Kidney glomerular epithelial cell (primary cell): Measurements from ENCODE around the gene SRMS.
"Not testable (repeated sequence)": the region's sequence is repeated elsewhere in the genome, so short reads cannot be mapped to it uniquely, and the experiment has no call there.

ENCODE experiments used
- DNase-seq: peaks from one replicate; lab custom pipeline; 2025; lab: John Stamatoyannopoulos, UW

Gene SRMS

DNA sequence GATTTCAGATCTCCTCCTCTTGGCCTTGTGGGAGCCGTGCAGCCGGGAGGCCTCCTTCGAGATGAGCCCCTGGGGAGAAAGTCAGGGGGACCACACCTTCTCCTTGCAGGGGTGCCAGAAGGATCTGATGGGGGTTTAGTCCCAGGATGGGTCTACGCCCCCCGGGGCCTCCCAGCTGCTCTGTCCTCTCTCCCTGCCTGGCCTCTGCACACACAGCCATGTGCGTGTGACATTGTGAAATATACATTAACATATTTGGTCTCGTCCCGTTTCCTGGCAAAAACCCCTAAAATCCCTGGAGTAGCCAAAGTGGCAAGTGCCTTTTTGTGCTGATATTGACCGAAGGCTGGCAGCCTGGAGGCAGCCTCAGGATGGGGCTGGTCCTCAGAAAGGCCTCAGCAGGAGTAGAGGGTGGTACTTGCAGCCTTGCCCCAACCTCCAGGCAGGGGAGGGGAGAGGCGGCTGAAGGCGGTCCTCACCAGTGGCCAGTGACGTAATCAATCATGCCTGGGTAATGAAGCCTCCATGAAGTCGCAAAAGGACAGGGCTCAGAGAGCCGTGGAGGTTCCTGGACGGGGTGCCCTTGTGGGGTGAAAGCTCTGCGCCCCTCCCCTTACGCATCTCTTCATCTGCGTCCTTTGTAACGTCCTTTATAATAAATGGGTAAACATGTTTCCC lies 31.6 kb upstream of the SRMS start:
- no peak for DNase-seq

GRCh38 chr20:63578224-63579016 lies 30.9 kb upstream of the SRMS start:
- no peak for DNase-seq

GRCh38 chr20:63577317-63577894 lies 29.9 kb upstream of the SRMS start:
- DNase-seq = no peak

DNA sequence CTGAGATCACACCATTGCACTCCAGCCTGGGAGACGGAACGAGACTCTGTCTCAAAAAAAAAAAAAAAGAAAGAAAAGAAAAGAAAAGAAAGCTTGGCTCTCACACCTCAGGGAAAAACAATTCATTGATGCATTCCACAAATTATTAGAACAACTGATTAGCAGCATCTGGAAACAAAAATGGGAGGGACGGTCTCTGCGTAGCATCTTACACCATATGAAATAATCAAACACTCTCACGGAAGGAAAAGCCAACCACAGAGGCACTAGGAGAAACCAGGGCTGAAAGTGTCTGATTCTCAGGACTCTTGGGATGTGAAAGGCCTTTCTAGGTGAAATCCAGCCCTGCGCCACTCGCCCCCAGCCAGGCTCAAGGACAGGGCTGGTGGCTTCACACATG lies 28.8 kb upstream of the SRMS start:
- DNase-seq = no peak

- DNase-seq = no peak
Measured at GRCh38 chr20:63574829-63575743, 27.5 kb upstream of the SRMS start.

DNA sequence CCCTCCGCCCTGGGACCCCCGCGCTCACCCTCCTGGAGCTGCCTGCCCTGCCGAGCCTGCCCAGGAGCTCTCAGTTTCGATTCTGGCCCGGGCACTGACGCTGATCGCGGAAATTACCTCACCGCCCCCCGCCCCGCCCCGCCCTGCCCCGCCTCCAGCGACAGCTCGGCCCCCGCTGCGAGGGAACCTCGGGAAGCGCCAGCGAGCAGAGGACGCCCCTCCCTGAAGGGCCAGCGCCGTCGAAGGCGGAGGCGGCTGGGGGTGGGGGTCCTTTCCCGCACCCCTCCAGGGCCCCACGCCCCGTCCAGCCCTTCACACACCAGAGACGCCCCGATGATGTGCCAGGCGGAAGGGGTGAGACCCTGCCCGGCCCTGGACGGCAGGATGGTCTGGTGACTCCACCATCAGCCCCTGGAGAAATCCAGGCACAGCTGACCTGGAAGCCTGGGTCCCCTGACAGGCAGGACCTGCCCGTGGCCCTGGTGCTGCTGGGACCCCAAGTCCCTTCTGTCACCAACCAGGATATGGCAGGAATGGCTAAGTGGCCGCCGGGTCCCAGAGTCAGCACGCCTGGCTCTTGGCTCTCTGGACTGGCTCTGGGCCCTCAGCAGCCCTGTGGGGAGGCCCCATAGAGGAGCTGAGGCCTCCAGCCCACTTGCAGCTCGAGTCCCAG lies 26.7 kb upstream of the SRMS start, which contains the start of gene HELZ2:
TSS of gene HELZ2 (minus strand) at position 84 of the 673 bp plus-strand sequence. CDS start 1,854 bp downstream, outside the sequence.
- DNase-seq = peak; percentile 2

DNA sequence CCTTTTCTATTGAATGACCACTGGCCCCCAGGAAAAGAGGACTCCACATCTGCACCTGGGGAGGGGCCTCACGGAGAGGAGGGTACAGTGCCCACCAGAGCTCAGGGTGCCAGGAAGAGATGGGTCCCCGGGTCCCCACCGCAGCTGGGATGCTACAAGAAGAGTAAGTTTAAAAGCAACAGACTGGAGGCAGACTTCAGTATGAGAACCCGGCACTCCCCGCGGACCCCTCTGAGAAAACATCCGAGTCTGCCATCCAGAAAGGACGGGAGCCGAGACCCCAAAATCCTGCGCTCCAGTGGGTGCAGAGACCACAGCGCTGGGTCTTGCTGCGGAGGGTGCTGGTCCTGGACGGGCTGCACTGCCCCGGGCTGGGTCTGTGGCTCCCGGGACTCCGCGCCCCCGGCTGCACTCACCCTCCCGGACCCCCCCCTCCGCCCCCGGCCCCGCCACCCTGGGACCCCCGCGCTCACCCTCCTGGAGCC lies 26.1 kb upstream of the SRMS start:
- DNase-seq = no peak

- no peak for DNase-seq
Measured at GRCh38 chr20:63572788-63573646, 25.5 kb upstream of the SRMS start.

DNA sequence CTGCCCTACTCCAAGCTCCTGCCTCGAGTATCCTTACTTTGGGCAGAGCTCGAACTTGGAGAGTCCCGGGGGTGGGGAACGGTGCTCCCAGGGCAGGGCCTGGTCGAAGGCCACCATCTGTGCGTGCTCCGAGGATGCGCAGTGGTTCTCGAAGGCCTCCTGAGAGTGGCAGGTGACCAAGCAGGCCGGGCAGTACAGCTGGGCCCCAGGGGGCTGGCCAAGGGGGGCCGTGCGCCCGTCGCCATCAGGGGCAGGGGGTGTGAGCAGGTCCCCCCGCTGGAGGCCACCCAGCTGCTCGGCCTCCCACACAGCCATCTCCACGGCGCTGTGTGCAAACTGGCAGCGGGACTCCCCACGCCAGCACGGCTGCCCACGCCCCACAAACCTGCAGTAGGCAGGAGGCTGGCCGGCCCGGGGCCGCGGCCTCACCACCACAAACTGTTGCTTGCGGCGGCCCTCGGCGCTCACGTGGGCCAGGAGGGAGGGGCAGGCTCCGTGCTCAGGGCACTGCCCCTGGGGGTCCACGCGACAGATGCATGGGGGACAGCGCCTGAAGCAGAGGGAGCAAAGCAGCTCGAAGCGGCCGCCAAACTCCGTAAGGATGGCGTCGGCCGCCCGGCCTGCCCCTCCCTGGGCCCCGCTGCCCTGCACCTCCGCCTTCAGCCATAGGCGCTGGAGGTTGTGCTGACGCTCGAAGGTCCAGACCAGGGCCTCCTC lies 24.7 kb upstream of the SRMS start:
- no peak for DNase-seq

DNA sequence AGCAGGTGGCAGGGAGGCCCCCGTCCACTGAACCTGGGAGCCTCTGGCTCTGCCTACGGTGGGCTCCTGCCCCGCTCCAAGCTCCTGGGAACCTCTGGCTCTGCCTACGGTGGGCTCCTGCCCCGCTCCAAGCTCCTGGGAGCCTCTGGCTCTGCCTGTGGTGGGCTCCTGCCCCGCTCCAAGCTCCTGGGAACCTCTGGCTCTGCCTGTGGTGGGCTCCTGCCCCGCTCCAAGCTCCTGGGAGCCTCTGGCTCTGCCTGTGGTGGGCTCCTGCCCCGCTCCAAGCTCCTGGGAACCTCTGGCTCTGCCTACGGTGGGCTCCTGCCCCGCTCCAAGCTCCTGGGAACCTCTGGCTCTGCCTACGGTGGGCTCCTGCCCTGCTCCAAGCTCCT lies 23.5 kb upstream of the SRMS start:
- DNase-seq = not testable (repeated sequence)

- no peak for DNase-seq
Measured at GRCh38 chr20:63570281-63571086, 22.9 kb upstream of the SRMS start.

DNA sequence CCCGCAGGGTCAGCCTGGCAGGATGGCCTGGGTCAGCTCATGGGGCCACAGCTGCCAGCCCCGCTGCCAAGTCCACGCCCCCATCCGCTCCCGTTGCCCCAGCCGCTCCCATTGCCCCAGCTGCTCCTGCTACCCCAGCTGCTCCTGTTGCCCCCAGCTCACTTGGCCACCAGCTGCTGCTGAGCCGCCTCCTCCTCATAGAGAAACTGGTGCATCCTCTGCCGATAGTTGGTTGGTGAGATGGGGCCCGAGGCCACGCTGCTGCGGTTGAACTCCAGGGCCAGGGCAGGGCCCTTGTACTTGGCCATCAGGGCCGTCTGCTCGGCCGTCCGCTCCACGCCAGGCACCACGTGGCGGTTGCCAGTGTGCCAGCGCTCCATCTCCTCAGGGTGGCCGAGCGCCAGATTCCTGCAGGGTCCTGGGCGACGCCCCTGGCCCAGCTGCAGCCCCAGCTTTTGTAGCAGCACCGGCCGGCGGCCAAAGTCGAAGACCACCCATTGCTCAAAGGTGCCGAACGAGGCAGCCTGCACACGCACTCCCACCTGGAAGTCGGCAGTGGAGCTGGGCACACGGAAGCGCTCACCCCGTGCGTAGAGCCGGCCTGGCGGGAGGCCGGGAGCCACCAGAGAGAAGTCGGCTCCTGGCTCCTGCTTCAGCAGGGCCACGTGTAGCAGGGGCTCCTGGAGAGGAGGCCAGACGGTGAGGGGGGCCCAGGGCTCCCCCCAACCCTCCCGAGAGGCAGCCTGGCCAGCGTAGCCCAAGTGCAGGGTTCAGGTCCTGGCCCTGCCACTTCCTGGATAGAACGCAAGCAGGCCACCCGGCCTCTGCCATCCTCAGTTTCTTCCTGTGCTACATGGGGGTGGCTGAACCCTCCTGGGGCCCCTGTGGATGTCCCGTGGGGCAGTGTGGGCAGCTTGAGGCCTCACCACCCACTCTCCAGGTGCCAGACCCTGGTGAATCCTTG lies 21.7 kb upstream of the SRMS start:
- no peak for DNase-seq

DNA sequence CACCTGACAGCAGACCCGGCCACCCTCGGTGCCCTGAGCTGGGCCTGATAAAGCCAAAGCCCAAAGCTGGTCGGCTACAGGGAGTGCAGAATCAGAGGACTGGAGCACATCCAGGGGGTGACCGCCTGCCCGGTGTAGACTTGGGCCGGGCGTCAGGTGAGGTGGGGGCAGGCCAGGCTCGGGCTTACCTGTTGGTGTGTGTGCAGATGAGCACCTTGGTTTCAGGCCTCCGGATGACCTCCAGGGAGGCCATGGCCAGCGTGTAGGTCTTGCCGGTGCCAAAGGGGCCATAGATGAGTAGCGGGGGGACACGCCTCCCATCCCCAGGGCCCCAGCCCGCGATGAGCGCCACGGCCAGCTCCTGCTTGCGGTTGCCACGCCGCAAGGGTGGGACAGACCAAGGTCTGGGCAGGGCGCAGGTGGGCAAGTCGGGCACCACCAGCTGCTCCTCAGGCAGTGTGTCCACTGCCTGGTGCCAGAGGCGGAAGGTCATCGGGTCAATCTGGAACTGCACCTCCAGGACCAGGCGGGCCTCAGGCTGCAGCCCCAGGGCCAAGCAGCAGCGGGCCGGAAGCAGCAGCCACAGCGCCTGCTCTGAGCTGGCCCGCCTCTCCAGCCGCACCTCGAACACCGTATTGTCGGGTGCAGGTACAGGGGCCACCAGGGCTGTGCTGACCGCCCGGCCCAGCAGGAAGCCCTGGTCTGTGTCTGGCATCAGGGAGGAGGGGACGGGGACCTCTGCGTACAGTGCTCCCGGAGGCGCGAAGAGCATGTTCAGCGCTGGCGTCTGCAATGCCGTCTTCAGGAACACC lies 20.8 kb upstream of the SRMS start:
- no peak for DNase-seq

GRCh38 chr20:63567386-63568169 lies 20.0 kb upstream of the SRMS start:
- no peak for DNase-seq

DNA sequence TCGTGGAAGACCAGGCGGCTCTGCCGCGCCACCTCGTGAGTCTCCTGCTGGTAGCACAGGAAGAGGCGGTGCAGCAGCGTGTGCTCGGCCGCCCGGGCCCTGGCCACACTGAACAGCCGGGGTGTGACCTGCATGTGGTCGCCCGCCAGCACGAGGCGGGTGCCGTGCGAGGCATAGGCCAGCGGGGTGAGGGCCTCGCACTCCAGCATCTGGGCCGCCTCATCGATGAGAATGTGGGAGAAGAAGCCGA lies 19.5 kb upstream of the SRMS start:
- no peak for DNase-seq

GRCh38 chr20:63566395-63567135 lies 19.0 kb upstream of the SRMS start:
- no peak for DNase-seq
